ENCODE data around the gene ODAD4.
"Not testable (repeated sequence)": the region's sequence is repeated elsewhere in the genome, so short reads cannot be mapped to it uniquely, and the experiment has no call there.

DNA sequence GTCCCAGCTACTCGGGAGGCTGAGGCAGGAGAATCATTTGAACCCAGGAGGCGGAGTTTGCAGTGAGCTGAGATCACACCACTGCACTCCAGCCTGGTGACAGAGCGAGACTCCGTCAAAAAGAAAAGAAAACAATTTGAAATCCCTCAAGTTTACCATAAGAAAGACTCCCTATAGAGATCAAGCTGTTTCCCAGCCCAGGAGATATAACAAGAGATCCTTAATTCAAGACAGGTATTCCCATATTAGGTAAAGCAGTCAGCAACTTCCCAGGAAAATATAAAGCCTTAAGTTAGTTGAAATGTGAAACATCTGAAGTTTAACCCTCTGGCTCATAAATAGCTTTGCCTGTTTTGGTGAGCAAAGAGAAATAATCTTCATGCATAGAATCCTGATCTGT lies 81.9 kb downstream of the ODAD4 start:
- TF ChIP-seq POLR2A (IDR thresholded peaks at IDR 0.05; ENCODE audit: extremely low read depth, insufficient read length); CTCF (IDR thresholded peaks at IDR 0.05; ENCODE audit: low read depth, low read length); MAX (IDR thresholded peaks at IDR 0.05; ENCODE audit: low read depth, low read length); MYC (IDR thresholded peaks at IDR 0.05; ENCODE audit: low read depth, low read length): not testable (repeated sequence)

Measured in NB4 (cell line).